Thoracic aorta (tissue), 2 donors: ENCODE results near the gene RFX3. TPM values are rescaled to one million over a fixed set of nuclear protein-coding genes. Genes with fewer than 3 reads are reported as not detected.

Source experiments
- ATAC-seq: fragments of 150-250 bp; one replicate; pipeline ENCODE4 v1.8.0; 2017; ENCODE audit warnings: low read depth; ENCODE audit not compliant: insufficient number of reproducible peaks, low FRiP score
- DNase-seq: peaks from one replicate; pipeline ENCODE4 v3.0.0-alpha.2; 2020; ENCODE audit warnings: low spot score
- H3K27ac ChIP-seq, 2 donors: fragments of 200-600 bp; sonication (generic); 1 replicate in 1 of 2; 2 replicates in 1 of 2; pipeline ENCODE4 v1.5.1; 2016; ENCODE audit warnings: mild to moderate bottlenecking in 2 of 2, moderate library complexity in 2 of 2
- H3K27me3 ChIP-seq: fragments of 200-600 bp; sonication (generic); replicated peaks from 2 replicates; pipeline ENCODE4 v1.6.0; 2016; ENCODE audit warnings: mild to moderate bottlenecking; ENCODE audit not compliant: insufficient read depth
- H3K36me3 ChIP-seq: fragments of 200-600 bp; sonication (generic); one replicate; pipeline ENCODE4 v1.5.1; 2016
- H3K4me1 ChIP-seq, 2 donors: fragments of 200-600 bp; sonication (generic); 1 replicate in 1 of 2; 2 replicates in 1 of 2; pipeline versions ENCODE4 v1.5.1 to v1.6.0; 2016; ENCODE audit warnings: low read depth in 2 of 2, mild to moderate bottlenecking in 1 of 2; ENCODE audit not compliant: control insufficient read depth in 1 of 2
- H3K4me3 ChIP-seq: fragments of 200-600 bp; sonication (generic); 2 replicates; pipeline ENCODE4 v1.5.1; 2016; ENCODE audit warnings: mild to moderate bottlenecking
- H3K9me3 ChIP-seq: fragments of 200-600 bp; sonication (generic); 2 replicates; pipeline ENCODE4 v1.5.1; 2016
- CTCF ChIP-seq: fragments of 200-600 bp; sonication (generic); IDR thresholded peaks from one replicate; pipeline ENCODE4 v1.5.1; 2019; ENCODE audit warnings: antibody characterized with exemption
- total RNA-seq, 2 donors: library from RNA; depleted of rRNA; stranded (reverse); fragments of >200 nt; gene quantifications; one replicate each; pipeline versions ENCODE4 v1.1.0 to v1.2.3, GENCODE V29; 2016

The RFX3 gene
- total RNA-seq, 2 donors from 2014 or later = 2.6 to 15.6 TPM

GRCh38 chr9:3436629-3437420 is 89.0 kb downstream of the RFX3 start:
- Histone ChIP-seq H3K4me1 (no peaks in the 10 kb centered on the region), H3K36me3 (no peaks in the 10 kb centered on the region), H3K4me3 (no peak overlapping the region), H3K27ac (no peak overlapping the region), H3K27me3 (no peaks in the 10 kb centered on the region), H3K9me3 (no peaks in the 10 kb centered on the region)
- no peak for DNase-seq
- no peak for ATAC-seq
- no peak for TF ChIP-seq CTCF

GRCh38 chr9:3435732-3436131 is 90.1 kb downstream of the RFX3 start:
- no peak for TF ChIP-seq CTCF

GRCh38 chr9:3434594-3434993 is 91.2 kb downstream of the RFX3 start:
- ATAC-seq = no peak
- TF ChIP-seq CTCF = no peak
- no peak overlapping the region for H3K4me3 ChIP-seq

More at GRCh38 chr9:3435732-3436131, 90.1 kb downstream of the RFX3 start:
- Histone ChIP-seq H3K4me1 (no peaks in the 10 kb centered on the region), H3K36me3 (no peaks in the 10 kb centered on the region), H3K27ac (no peak overlapping the region), H3K27me3 (no peaks in the 10 kb centered on the region), H3K4me3 (no peak overlapping the region), H3K9me3 (no peaks in the 10 kb centered on the region)
- DNase-seq (no peak), ATAC-seq (no peak)

GRCh38 chr9:3433754-3434153 is 92.0 kb downstream of the RFX3 start:
- Histone ChIP-seq H3K36me3 (no peaks in the 10 kb centered on the region), H3K27ac (no peak overlapping the region), H3K4me3 (no peak overlapping the region), H3K27me3 (no peaks in the 10 kb centered on the region), H3K4me1 (no peaks in the 10 kb centered on the region), H3K9me3 (no peaks in the 10 kb centered on the region)
- DNase-seq = no peak
- ATAC-seq = no peak
- TF ChIP-seq CTCF = no peak

More at GRCh38 chr9:3434594-3434993, 91.2 kb downstream of the RFX3 start:
- no peaks in the 10 kb centered on the region for H3K4me1 ChIP-seq
- no peaks in the 10 kb centered on the region for H3K27me3 ChIP-seq
- H3K36me3 ChIP-seq = no peaks in the 10 kb centered on the region
- H3K9me3 ChIP-seq = no peaks in the 10 kb centered on the region
- DNase-seq = no peak
- H3K27ac ChIP-seq = no peak overlapping the region

GRCh38 chr9:3433066-3433465 is 92.7 kb downstream of the RFX3 start:
- H3K36me3 ChIP-seq = no peaks in the 10 kb centered on the region
- H3K27me3 ChIP-seq = no peaks in the 10 kb centered on the region
- no peak for ATAC-seq
- H3K4me3 ChIP-seq = no peak overlapping the region
- no peak for DNase-seq
- no peak for TF ChIP-seq CTCF
- H3K9me3 ChIP-seq = no peaks in the 10 kb centered on the region
- no peak overlapping the region for H3K27ac ChIP-seq
- no peaks in the 10 kb centered on the region for H3K4me1 ChIP-seq
